Brain microvascular endothelial cell (primary cell): ENCODE results near the gene RNF130.

Experiments used
- DNase-seq: peaks from one replicate; pipeline ENCODE4 v3.0.0-alpha.2; 2020
- H3K27ac ChIP-seq: fragments of 250-450 bp; sonication (Bioruptor Pico); 2 replicates; pipeline ENCODE4 v1.5.1; 2020; ENCODE audit warnings: mild to moderate bottlenecking, moderate library complexity
- H3K27me3 ChIP-seq: fragments of 250-450 bp; sonication (Bioruptor Pico); replicated peaks from 2 replicates; pipeline ENCODE4 v1.5.1; 2020; ENCODE audit warnings: mild to moderate bottlenecking
- H3K36me3 ChIP-seq: fragments of 250-450 bp; sonication (Bioruptor Pico); replicated peaks from 2 replicates; pipeline ENCODE4 v1.5.1; 2020; ENCODE audit warnings: mild to moderate bottlenecking
- H3K4me3 ChIP-seq: 2 replicates; pipeline ENCODE4 v1.5.1; 2011; ENCODE audit warnings: low read depth, mild to moderate bottlenecking, control low read depth, low read length, moderate library complexity
- CTCF ChIP-seq: IDR thresholded peaks from 2 replicates; pipeline ENCODE4 v1.5.1; 2011; ENCODE audit warnings: low read depth, mild to moderate bottlenecking, moderate library complexity, low read length, control low read depth, inconsistent platforms; ENCODE audit errors: missing control alignments
- in situ Hi-C: cut with HindIII; loops from 2 replicates; pipeline ENCODE4 v1.10.0; 2017; ENCODE audit warnings: low sequenced_read_pairs, low pct_ligation_motif_present

RNF130 gene

GRCh38 chr5:179936976-179937681 lies 134.4 kb downstream of the RNF130 start:
- DNase-seq, result no peak
- Histone ChIP-seq H3K4me3 (no peak overlapping the region), H3K27ac (no peak overlapping the region), H3K27me3 (no peaks in the 10 kb centered on the region), H3K36me3 (no peaks in the 10 kb centered on the region)
- no peak for TF ChIP-seq CTCF
- in situ Hi-C loops, result no loop called here

GRCh38 chr5:179930788-179931473 lies 140.6 kb downstream of the RNF130 start:
- no peaks in the 10 kb centered on the region for H3K36me3 ChIP-seq
- H3K4me3 ChIP-seq, result no peak overlapping the region
- in situ Hi-C loops, result no loop called here
- no peak for DNase-seq
- H3K27ac ChIP-seq, result no peak overlapping the region
- no peaks in the 10 kb centered on the region for H3K27me3 ChIP-seq
- TF ChIP-seq CTCF, result no peak

GRCh38 chr5:179927824-179928223 lies 143.7 kb downstream of the RNF130 start:
- Histone ChIP-seq H3K27me3 (no peaks in the 10 kb centered on the region), H3K36me3 (no peaks in the 10 kb centered on the region), H3K27ac (no peak overlapping the region), H3K4me3 (no peak overlapping the region)
- no peak for DNase-seq
- in situ Hi-C loops, result no loop called here
- no peak for TF ChIP-seq CTCF

GRCh38 chr5:179926657-179927056 lies 144.9 kb downstream of the RNF130 start:
- Histone ChIP-seq H3K27me3 (no peaks in the 10 kb centered on the region), H3K27ac (no peak overlapping the region), H3K4me3 (no peak overlapping the region), H3K36me3 (no peaks in the 10 kb centered on the region)
- no peak for TF ChIP-seq CTCF
- no peak for DNase-seq
- in situ Hi-C loops, result no loop called here

- in situ Hi-C loops, result no loop called here
- Histone ChIP-seq H3K4me3 (no peak overlapping the region), H3K27me3 (no peaks in the 10 kb centered on the region), H3K36me3 (no peaks in the 10 kb centered on the region), H3K27ac (no peak overlapping the region)
- no peak for TF ChIP-seq CTCF
- no peak for DNase-seq
Measured at GRCh38 chr5:179923436-179923835, 148.1 kb downstream of the RNF130 start.
